Ammon's horn (tissue), 1 donor: ENCODE data around the gene HECTD3.

Experiments
- DNase-seq: peaks from one replicate; pipeline ENCODE4 v3.0.0-alpha.2; 2016; ENCODE audit warnings: low spot score

HECTD3 gene

GRCh38 chr1:45010855-45011811 is at the start of gene HECTD3:
HECTD3 (minus strand) TSS chr1:45011324; CDS start chr1:45011257, 67 bp downstream.
- DNase-seq: peak; percentile 94

GRCh38 chr1:45059829-45060228 is 48.7 kb upstream of the HECTD3 start:
- DNase-seq: no peak

- no peak for DNase-seq
Observed at GRCh38 chr1:45057542-45057941, 46.4 kb upstream of the HECTD3 start.

- no peak for DNase-seq
Observed at GRCh38 chr1:45051005-45051772, 40.1 kb upstream of the HECTD3 start.

- DNase-seq: no peak
Observed at GRCh38 chr1:45047032-45047431, 35.9 kb upstream of the HECTD3 start.

GRCh38 chr1:45044916-45045315 is 33.8 kb upstream of the HECTD3 start:
- no peak for DNase-seq

GRCh38 chr1:45043094-45043493 is 32.0 kb upstream of the HECTD3 start:
- DNase-seq: no peak

- no peak for DNase-seq
Observed at GRCh38 chr1:45040297-45040696, 29.2 kb upstream of the HECTD3 start.

- no peak for DNase-seq
Observed at GRCh38 chr1:45038661-45039364, 27.7 kb upstream of the HECTD3 start.

GRCh38 chr1:45038240-45038639 is 27.1 kb upstream of the HECTD3 start:
- no peak for DNase-seq

GRCh38 chr1:45037456-45037855 is 26.3 kb upstream of the HECTD3 start:
- DNase-seq: no peak

- no peak for DNase-seq
Observed at GRCh38 chr1:45035631-45036301, 24.6 kb upstream of the HECTD3 start.

GRCh38 chr1:45033356-45033755 is 22.2 kb upstream of the HECTD3 start:
- DNase-seq: no peak

- no peak for DNase-seq
Observed at GRCh38 chr1:45032837-45033236, 21.7 kb upstream of the HECTD3 start.

- DNase-seq: no peak
Observed at GRCh38 chr1:45026446-45026845, 15.3 kb upstream of the HECTD3 start.

GRCh38 chr1:45023663-45024062 is 12.5 kb upstream of the HECTD3 start:
- no peak for DNase-seq

- peak; percentile 68 for DNase-seq
Observed at GRCh38 chr1:45018599-45019230, 7.6 kb upstream of the HECTD3 start.

GRCh38 chr1:45016767-45017166 is 5.6 kb upstream of the HECTD3 start:
- no peak for DNase-seq

GRCh38 chr1:45016090-45016697 is 5.1 kb upstream of the HECTD3 start:
- no peak for DNase-seq

GRCh38 chr1:45015683-45016082 is 4.6 kb upstream of the HECTD3 start:
- DNase-seq: no peak
